Activated naive CD4-positive, alpha-beta T cell treated with anti-CD3 and anti-CD28 coated beads, Interleukin-2, amount 10 ng/mL, durations not matched to agents 7 days and 5 days (primary cell): ENCODE measurements around the gene IMMP2L.

ENCODE experiments used
- CTCF ChIA-PET: fragments of 350-600 bp; sonication (Branson Sonifier 250); formaldehyde crosslinking; loops from one replicate; lab custom pipeline; 2021; ENCODE audit warnings: antibody characterized with exemption; lab: Charles Lee
- DNase-seq: peaks from one replicate; pipeline ENCODE4 v3.0.0-alpha.2; 2020
- H3K27ac Mint-ChIP-seq: one replicate; pipeline ENCODE4 v1.8.0; 2021; ENCODE audit warnings: mild to moderate bottlenecking, moderate library complexity, mixed read lengths
- H3K27me3 Mint-ChIP-seq: one replicate; pipeline ENCODE4 v1.8.0; 2021; ENCODE audit warnings: mild to moderate bottlenecking, mixed read lengths
- H3K36me3 Mint-ChIP-seq: one replicate; pipeline ENCODE4 v1.8.0; 2021; ENCODE audit warnings: mixed read lengths
- H3K4me1 Mint-ChIP-seq: one replicate; pipeline ENCODE4 v1.8.0; 2021; ENCODE audit warnings: mixed read lengths
- H3K4me3 Mint-ChIP-seq: one replicate; pipeline ENCODE4 v1.8.0; 2021; ENCODE audit warnings: mild to moderate bottlenecking, moderate library complexity, mixed read lengths
- H3K9me3 Mint-ChIP-seq: one replicate; pipeline ENCODE4 v1.8.0; 2021; ENCODE audit warnings: mixed read lengths

IMMP2L gene

DNA sequence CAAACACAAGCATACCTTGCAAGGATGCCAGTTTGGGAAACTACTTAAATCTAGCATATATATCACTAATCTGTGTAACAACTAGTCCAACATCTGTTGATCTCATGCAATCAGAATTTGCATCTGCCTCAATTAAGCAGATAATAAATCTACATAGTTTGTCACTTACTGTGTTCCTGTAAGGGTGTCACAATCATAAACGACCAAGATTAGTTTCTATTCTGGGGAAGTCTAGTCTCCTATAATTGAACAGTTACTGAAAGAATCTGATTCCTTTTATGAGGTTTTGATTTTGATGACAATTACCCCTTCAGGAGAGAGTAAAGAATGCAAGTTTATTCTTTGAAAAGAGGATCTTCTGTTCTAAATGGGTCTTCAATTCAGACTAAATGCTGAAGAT, 556.8 kb downstream of the IMMP2L start:
- peaks cover 27% of the 10 kb centered on the region for H3K4me1 Mint-ChIP-seq
- H3K4me3 Mint-ChIP-seq: no peak overlapping the region
- CTCF ChIA-PET: interaction anchor here (0.8 to 2.2 kb wide), 4 partner anchors 9 to 93 kb away, joined by 3 to 5 read pairs (median 4); no protein-coding TSS in a partner anchor
- no peak for DNase-seq
- H3K27ac Mint-ChIP-seq: no peak overlapping the region
- H3K9me3 Mint-ChIP-seq: peaks cover 1% of the 10 kb centered on the region
- peaks cover 19% of the 10 kb centered on the region for H3K36me3 Mint-ChIP-seq
- H3K27me3 Mint-ChIP-seq: no peaks in the 10 kb centered on the region

DNA sequence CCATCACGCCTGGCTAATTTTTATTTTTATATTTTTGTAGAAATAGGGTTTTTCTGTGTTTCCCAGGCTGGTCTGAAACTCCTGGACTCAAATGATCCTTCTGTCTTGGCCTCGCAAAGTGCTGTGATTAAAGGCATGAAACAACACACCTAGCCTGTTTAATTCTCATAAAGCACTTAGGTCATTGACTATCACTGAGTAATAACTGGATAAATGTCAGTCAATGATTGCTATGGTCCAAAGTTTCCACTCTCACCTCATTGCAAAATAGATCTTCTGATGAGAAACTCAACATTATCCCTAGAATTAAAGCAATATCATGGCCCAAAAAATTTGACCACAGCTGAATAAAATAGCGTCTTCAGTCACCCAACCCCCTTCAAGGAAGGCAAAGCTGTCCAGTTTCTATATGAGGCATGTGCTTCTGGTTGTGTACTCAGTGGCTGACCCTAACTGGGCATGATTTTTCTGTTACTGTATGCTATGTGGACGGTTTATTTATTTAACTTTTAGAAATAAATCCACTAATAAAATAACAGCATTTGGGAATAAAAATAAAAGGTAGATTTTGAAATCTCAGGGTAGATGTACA, 557.9 kb downstream of the IMMP2L start:
- H3K9me3 Mint-ChIP-seq: peaks cover 4% of the 10 kb centered on the region
- CTCF ChIA-PET: interaction anchor here (0.8 to 2.2 kb wide), 3 partner anchors 8 to 94 kb away, joined by 3 to 5 read pairs (median 3); no protein-coding TSS in a partner anchor
- H3K4me3 Mint-ChIP-seq: no peak overlapping the region
- no peak for DNase-seq
- no peaks in the 10 kb centered on the region for H3K27me3 Mint-ChIP-seq
- peaks cover 17% of the 10 kb centered on the region for H3K4me1 Mint-ChIP-seq
- peaks cover 22% of the 10 kb centered on the region for H3K36me3 Mint-ChIP-seq
- H3K27ac Mint-ChIP-seq: no peak overlapping the region

DNA sequence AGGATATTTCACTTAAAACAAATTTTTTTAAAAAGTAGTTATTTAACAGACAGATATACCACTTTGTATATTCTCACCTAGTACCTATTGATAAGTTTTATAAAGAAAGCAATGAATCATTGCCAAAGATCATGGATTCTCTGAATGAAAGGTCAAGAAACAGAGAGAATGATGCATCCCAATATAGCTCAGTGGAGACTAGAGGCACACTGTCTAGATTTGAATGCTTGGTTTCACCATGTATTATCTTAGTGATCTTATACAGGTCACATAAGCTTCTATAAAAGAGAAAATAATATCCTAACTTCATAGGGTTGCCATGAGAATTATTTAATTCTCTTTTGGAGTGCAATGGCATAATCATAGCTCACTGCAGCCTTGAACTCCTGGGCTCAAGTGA, 558.4 kb downstream of the IMMP2L start:
- H3K4me3 Mint-ChIP-seq: no peak overlapping the region
- H3K4me1 Mint-ChIP-seq: peaks cover 17% of the 10 kb centered on the region
- CTCF ChIA-PET: no interaction called here
- no peaks in the 10 kb centered on the region for H3K27me3 Mint-ChIP-seq
- peaks cover 5% of the 10 kb centered on the region for H3K9me3 Mint-ChIP-seq
- H3K27ac Mint-ChIP-seq: no peak overlapping the region
- H3K36me3 Mint-ChIP-seq: peaks cover 25% of the 10 kb centered on the region
- DNase-seq: no peak

DNA sequence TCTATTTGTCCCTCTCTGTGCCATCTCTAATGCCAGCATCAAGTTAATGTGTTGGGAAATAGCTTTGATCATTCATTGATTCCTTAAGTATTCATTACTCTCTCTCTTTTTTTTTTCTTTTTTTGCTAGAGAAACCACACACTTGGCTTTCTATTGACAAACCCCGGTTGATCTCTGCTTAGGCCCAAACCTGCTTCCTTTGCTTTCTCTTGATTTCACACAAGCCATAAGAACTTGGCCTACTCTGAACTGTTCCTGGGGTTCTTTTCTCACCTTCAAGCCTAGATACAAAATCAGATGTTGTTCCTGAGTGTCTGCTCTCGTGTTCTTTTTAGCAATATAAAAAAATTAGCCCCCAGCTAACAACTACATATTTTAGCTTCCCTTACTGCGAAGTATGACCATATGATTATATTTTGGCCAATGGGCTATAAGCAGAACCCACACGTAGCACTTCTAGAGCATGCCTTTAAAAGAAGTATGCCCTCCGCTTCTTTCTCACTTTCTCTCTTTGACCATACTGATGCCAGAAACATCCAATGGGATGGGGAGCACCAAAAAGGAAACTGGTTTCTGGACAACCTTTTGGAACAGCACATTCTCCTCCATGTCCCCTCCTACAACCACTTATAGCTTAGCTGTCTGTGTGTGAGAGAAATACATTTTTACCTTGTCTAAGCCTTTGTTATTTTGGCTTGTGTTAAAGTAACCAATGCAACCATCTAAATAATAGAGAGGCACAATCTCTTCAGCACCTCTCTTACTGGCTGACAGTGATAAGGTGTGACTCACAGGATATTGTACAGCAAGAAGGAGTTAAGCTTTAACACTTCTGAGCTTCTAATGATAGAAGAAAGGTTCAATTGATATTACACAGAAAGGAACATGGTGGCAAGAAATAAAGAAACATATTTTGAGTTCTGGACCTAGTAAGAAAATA, 568.0 kb downstream of the IMMP2L start:
- H3K4me3 Mint-ChIP-seq: no peak overlapping the region
- H3K36me3 Mint-ChIP-seq: peaks cover 21% of the 10 kb centered on the region
- DNase-seq: peak; percentile 30
- peak overlapping the region; percentile 89 for H3K27ac Mint-ChIP-seq
- no peaks in the 10 kb centered on the region for H3K27me3 Mint-ChIP-seq
- H3K4me1 Mint-ChIP-seq: peaks cover 33% of the 10 kb centered on the region
- H3K9me3 Mint-ChIP-seq: peaks cover 14% of the 10 kb centered on the region
- CTCF ChIA-PET: interaction anchor here (0.7 to 1.0 kb wide), 3 partner anchors 12 to 80 kb away, joined by 3 to 4 read pairs (median 3); no protein-coding TSS in a partner anchor

DNA sequence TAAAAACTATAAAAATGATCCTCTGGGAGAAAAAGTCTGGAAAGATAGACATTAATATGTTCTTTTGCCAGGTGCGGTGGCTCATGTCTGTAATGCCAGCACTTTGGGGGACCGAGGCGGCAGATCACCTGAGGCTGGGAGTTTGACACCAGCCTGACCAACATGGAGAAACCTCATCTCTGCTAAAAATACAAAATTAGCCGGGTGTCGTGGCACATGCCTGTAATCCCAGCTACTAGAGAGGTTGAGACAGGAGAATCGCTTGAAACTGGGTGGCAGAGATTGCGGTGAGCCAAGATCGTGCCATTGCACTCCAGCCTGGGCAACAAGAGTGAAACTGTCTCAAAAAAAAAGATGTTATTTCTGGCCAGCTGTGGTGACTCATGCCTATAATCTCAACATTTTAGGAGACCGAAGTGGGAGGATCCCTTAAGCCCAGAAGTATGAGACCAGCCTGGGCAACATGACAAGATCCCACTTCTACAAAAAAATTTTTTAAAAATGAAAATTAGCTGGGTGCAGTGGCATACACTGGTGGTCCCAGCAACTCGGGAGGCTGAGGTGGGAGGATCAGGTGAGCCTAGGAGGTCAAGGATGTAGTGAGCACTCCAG, 573.3 kb downstream of the IMMP2L start:
- Mint-ChIP-seq H3K27ac (no peak overlapping the region), H3K27me3 (no peaks in the 10 kb centered on the region), H3K9me3 (peaks cover 3% of the 10 kb centered on the region), H3K4me3 (no peak overlapping the region), H3K36me3 (peaks cover 14% of the 10 kb centered on the region), H3K4me1 (peaks cover 25% of the 10 kb centered on the region)
- CTCF ChIA-PET: interaction anchor here (0.6 kb wide), 1 partner anchor 106 kb away, joined by 3 read pairs; no protein-coding TSS in a partner anchor
- no peak for DNase-seq

DNA sequence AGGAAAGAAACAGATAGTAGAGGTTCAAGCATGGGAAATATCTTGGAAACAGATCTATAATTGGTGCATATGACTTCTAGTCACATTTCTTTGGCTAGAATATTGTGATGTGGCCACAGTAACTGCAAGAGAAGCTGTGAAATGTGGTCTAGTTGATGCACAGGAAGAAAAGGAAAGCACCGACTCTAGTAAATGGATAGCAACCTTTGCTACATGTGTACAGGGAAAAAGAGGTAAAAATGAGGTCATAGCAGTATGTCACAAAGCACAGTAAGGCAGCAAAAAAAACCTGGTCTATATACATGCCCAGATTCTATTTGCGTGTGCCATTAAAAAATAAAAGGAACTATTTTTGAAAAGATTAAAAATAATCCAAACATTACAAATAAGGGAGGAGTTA, 573.9 kb downstream of the IMMP2L start:
- Mint-ChIP-seq H3K4me3 (no peak overlapping the region), H3K27me3 (no peaks in the 10 kb centered on the region), H3K27ac (no peak overlapping the region), H3K4me1 (peaks cover 18% of the 10 kb centered on the region), H3K36me3 (peaks cover 10% of the 10 kb centered on the region), H3K9me3 (peaks cover 3% of the 10 kb centered on the region)
- DNase-seq: no peak
- CTCF ChIA-PET: no interaction called here

DNA sequence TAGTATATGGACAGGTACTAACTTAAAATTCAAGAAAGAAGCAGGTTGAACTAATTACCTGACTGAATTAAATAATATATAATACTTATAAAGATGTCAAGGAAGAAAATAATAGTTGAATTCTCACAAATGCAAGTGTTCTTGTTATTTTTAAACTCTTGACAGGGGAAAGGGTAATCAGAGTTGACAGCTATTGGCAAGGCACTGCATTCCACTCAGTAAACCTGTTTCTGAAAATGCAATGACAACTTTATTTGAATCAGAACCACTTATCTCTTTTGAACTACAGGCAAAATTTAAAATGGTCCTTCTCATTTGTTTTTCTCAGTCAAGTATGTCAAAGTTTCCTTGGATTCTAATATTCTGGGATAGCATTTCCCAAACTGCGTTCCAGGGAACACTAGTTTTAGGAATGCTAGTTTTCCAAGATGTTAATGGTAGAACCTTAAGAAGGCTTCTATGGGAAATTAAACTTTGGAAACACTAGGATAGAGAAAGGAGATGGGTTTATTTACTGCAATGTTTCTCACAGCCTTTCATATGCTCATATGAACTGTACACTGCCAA, 575.1 kb downstream of the IMMP2L start:
- CTCF ChIA-PET: no interaction called here
- no peaks in the 10 kb centered on the region for H3K27me3 Mint-ChIP-seq
- no peak for DNase-seq

DNA sequence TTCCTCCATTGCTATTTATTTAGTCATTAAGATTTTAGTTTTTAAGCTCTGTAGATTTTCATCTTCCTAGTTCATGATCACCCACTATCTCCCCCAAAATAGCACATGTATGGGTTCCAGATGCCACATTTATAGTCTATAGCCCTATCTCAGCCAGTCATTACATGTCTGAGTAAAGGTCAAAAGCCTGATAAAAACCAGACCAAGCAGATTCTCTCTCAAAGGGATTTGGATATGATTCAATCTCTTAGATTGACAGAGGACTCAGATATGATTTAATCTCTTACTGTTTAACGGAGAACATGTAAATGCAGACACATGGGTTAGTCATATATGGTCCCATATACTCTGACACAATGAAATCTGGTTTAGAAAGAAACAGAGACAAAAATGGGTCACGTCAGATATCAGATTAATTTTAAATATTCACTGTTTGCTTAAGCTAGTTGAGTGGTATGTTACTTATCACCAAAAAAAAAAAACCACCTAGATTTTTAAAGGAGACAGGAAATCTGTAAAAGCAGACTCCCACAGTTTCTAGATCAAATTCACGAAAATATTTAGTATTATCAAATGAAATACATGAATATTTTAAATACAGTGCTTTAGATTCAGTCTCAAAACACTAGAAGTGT, 578.4 kb downstream of the IMMP2L start:
- peaks cover 4% of the 10 kb centered on the region for H3K27me3 Mint-ChIP-seq
- H3K27ac Mint-ChIP-seq: no peak overlapping the region
- peaks cover 22% of the 10 kb centered on the region for H3K4me1 Mint-ChIP-seq
- CTCF ChIA-PET: no interaction called here
- H3K4me3 Mint-ChIP-seq: no peak overlapping the region
- peaks cover 13% of the 10 kb centered on the region for H3K9me3 Mint-ChIP-seq
- H3K36me3 Mint-ChIP-seq: peaks cover 21% of the 10 kb centered on the region
- no peak for DNase-seq

More for the DNA sequence above, 575.1 kb downstream of the IMMP2L start:
- H3K4me3 Mint-ChIP-seq: no peak overlapping the region
- peaks cover 11% of the 10 kb centered on the region for H3K4me1 Mint-ChIP-seq
- peaks cover 7% of the 10 kb centered on the region for H3K9me3 Mint-ChIP-seq
- peaks cover 13% of the 10 kb centered on the region for H3K36me3 Mint-ChIP-seq
- no peak overlapping the region for H3K27ac Mint-ChIP-seq

DNA sequence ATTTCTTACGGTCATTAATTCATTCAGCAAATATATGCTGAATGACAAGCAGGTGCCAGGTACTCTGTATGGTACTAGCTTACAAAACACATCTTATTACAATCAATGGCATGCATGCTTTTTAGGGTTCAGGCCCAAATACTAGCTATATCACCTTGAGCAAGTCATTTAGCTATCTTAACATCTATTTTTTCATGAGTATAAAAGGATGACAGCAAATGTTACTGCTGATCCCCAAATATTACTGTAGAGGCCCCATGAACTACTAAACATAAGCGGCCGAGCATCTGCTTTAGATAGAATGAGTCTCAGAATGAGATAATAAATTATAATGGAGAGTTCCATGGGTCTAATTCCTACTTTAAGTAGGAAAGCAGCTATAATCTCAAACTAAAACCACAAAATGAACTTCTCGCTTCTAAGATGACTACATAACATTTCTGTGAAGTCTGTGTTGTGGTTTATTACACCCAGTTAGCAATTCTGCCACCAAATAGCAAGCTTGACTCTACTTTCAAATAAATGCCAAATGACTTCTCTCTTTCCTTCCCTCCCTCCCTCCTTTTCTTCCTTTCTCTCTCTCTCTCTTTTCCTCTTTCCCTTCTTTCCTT, 585.1 kb downstream of the IMMP2L start:
- CTCF ChIA-PET: interaction anchor here (1.1 kb wide), 1 partner anchor 115 kb away, joined by 3 read pairs; no protein-coding TSS in a partner anchor

DNA sequence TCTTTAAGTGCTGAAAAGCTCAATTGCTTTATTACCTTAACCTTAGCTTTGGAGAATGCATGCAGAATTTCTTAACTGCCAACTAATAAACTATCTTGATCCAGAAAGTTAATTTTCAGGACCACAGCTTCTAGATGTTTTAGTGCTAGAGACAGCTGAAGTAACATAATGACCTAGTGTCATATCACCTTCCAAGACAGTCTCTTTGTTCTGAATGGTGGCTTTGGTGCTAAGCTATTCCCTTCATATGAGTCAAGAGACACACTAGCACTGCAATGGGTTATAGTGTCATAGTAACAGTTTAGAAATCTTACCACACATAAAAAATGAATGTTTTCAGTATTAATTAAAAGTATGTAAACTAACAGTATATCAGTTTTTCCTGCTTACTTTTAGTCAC, 586.8 kb downstream of the IMMP2L start:
- CTCF ChIA-PET: interaction anchor here (0.7 kb wide), 1 partner anchor 11 kb away, joined by 3 read pairs; no protein-coding TSS in a partner anchor
- Mint-ChIP-seq H3K4me3 (no peak overlapping the region), H3K4me1 (peaks cover 47% of the 10 kb centered on the region)

More for the DNA sequence above, 585.1 kb downstream of the IMMP2L start:
- H3K9me3 Mint-ChIP-seq: peaks cover 12% of the 10 kb centered on the region
- peaks cover 8% of the 10 kb centered on the region for H3K27me3 Mint-ChIP-seq
- H3K27ac Mint-ChIP-seq: peak overlapping the region; percentile 95
- H3K4me3 Mint-ChIP-seq: peak overlapping the region; percentile 72
- DNase-seq: no peak
- peaks cover 29% of the 10 kb centered on the region for H3K36me3 Mint-ChIP-seq
- H3K4me1 Mint-ChIP-seq: peaks cover 48% of the 10 kb centered on the region

DNA sequence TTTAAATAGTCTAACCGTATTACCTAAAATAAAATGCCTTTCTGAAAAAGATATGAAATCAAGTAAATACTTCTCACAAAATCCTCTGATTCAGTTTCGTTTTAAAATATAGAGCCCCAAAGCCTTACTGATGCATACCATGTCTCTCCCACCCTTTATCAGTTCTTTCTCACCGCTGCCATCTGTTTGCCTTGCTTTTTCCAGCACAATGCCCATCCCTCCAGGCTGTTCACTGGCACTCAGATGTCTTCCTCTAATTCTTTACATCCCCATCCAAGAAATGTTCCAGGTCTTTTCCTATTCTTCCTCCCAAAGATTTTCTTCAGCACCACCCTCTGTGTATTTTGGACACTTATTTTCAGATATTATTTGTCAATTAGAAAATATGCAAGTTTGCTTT, 587.9 kb downstream of the IMMP2L start:
- H3K9me3 Mint-ChIP-seq: peaks cover 10% of the 10 kb centered on the region

More for the DNA sequence above, 586.8 kb downstream of the IMMP2L start:
- H3K9me3 Mint-ChIP-seq: peaks cover 12% of the 10 kb centered on the region
- H3K36me3 Mint-ChIP-seq: peaks cover 32% of the 10 kb centered on the region
- DNase-seq: no peak
- peaks cover 4% of the 10 kb centered on the region for H3K27me3 Mint-ChIP-seq
- no peak overlapping the region for H3K27ac Mint-ChIP-seq

DNA sequence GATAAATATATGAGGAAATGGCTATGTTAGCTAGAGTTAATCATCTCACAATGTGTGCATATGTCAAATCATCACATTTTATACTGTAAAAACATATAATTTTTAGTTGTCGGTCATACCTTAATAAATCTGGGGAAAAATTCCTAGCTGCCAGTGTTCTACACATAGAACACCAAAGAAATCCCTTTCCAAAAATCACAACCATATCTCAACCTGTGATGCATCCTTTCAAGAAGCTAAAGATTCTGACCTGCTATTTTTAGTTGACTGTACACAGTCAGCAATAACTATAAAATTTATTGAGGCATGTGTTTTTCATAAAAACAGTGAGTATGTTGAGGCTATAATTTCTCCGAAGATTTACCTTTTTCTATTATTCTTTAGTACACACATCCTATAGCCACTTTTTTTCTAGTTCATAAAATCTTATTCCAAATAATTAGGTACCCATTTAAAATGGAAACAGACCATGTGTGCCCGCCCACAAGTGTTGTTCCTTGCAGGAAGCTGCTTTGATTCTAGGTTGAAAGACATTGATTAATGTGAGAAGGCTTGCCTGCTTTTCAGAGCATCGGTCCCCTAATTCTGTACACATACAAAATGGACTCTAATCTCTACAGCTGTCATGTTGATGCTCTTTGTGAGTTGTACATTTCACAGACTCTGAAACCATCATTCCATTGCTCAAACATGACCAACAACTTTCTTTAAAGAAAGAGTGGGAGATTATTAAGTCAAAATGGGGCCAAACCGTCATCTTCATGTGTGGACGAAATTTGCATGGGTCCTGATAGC, 588.9 kb downstream of the IMMP2L start:
- no peak for DNase-seq
- H3K4me3 Mint-ChIP-seq: no peak overlapping the region
- H3K9me3 Mint-ChIP-seq: peaks cover 8% of the 10 kb centered on the region
- H3K27ac Mint-ChIP-seq: no peak overlapping the region
- peaks cover 27% of the 10 kb centered on the region for H3K36me3 Mint-ChIP-seq
- peaks cover 4% of the 10 kb centered on the region for H3K27me3 Mint-ChIP-seq
- peaks cover 33% of the 10 kb centered on the region for H3K4me1 Mint-ChIP-seq
- CTCF ChIA-PET: no interaction called here

More for the DNA sequence above, 587.9 kb downstream of the IMMP2L start:
- CTCF ChIA-PET: no interaction called here
- H3K27ac Mint-ChIP-seq: no peak overlapping the region
- H3K4me3 Mint-ChIP-seq: no peak overlapping the region
- peaks cover 4% of the 10 kb centered on the region for H3K27me3 Mint-ChIP-seq
- peaks cover 29% of the 10 kb centered on the region for H3K36me3 Mint-ChIP-seq
- no peak for DNase-seq
- peaks cover 43% of the 10 kb centered on the region for H3K4me1 Mint-ChIP-seq
